ENCODE measurements around the gene TRNP1. TPM values are rescaled to one million over a fixed set of nuclear protein-coding genes. Genes with fewer than 3 reads are reported as not detected.

TRNP1 gene
- total RNA-seq, 1 donor from 2014 or later: 16.7 TPM

Other genes starting within 250 kb of the TRNP1 start
- 4.5 TPM for gene PIGV, start 205.7 kb upstream of the TRNP1 start, total RNA-seq
- gene ZDHHC18, start 167.0 kb upstream of the TRNP1 start, total RNA-seq: 5.7 TPM
- under 0.01 TPM for gene SFN, start 130.5 kb upstream of the TRNP1 start, total RNA-seq
- 8.6 TPM for gene GPN2, start 103.4 kb upstream of the TRNP1 start, total RNA-seq
- gene GPATCH3, start 93.2 kb upstream of the TRNP1 start, total RNA-seq: 9.8 TPM
- gene NR0B2, start 79.7 kb upstream of the TRNP1 start, total RNA-seq: not detected
- gene NUDC, start 71.9 kb upstream of the TRNP1 start, total RNA-seq: 17.1 TPM
- not detected for gene KDF1, start 33.2 kb upstream of the TRNP1 start, total RNA-seq
- not detected for gene TENT5B, start 19.2 kb downstream of the TRNP1 start, total RNA-seq
- 2.0 TPM for gene SLC9A1, start 161.4 kb downstream of the TRNP1 start, total RNA-seq
- gene WDTC1, start 240.9 kb downstream of the TRNP1 start, total RNA-seq: 15.5 TPM

All from frontal cortex (tissue), 1 donor.